Right ventricle myocardium superior (tissue), 1 donor: ENCODE data around the gene SEPTIN12. TPM values are rescaled to one million over a fixed set of nuclear protein-coding genes. Genes with fewer than 3 reads are reported as not detected.

Experiments
- ATAC-seq: fragments of 200-7000 bp; cut with Tn5 transposase; one replicate; pipeline ENCODE4 v1.9.1; 2020; ENCODE audit warnings: mild to moderate bottlenecking; ENCODE audit not compliant: poor library complexity
- DNase-seq: peaks from one replicate; pipeline ENCODE4 v3.0.0-alpha.2; 2020
- intact Hi-C: fragments of 100-400 bp; cut with DNase I; formaldehyde crosslinking; loops from one replicate; pipeline ENCODE4 v1.11.2; 2022
- total RNA-seq: library from RNA; stranded (reverse); fragmentation: NEBNext Ultra II Directional; extraction: Animal tissue kit (Norgen Biotek cat#: 25700); gene quantifications from one replicate; pipeline ENCODE4 v1.2.1, GENCODE V29; 2021
- donor health status: DM: no; HTN: yes; CAD: no; lungs with severe emphysema.

Gene SEPTIN12
- total RNA-seq, 1 donor from 2014 or later, result not detected

DNA sequence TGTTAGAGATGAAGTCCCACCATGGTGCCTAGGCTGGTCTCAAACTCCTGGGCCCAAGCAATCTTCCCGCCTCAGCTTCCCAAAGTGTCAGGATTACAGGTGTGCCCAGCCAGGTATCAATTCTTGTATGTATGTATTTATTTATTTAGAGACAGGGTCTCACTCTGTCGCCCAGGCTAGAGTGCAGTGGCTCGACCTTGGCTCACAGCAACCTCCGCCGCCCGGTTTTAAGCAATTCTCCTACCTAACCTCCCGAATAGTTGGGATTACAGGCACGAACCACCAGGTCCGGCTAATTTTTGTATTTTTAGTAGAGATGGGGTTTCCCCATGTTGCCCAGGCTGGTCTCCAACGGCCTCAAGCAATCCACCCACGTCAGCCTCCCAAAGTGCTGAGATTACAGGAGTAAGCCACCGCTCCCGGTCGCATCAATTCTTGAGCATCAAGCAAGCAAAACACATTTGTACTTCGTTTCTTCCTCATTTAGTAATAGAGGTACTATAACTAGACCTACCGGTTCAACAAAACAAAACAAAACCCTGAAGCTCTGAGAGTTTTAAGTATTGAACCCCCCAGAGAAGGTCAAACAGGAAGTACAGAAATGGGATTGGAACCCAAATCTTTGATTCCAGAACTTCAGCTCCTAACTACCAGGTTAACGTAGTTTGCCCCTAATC, 20.1 kb downstream of the SEPTIN12 start:
- intact Hi-C loops, result no loop called here
- no peak for DNase-seq
- no peak for ATAC-seq

DNA sequence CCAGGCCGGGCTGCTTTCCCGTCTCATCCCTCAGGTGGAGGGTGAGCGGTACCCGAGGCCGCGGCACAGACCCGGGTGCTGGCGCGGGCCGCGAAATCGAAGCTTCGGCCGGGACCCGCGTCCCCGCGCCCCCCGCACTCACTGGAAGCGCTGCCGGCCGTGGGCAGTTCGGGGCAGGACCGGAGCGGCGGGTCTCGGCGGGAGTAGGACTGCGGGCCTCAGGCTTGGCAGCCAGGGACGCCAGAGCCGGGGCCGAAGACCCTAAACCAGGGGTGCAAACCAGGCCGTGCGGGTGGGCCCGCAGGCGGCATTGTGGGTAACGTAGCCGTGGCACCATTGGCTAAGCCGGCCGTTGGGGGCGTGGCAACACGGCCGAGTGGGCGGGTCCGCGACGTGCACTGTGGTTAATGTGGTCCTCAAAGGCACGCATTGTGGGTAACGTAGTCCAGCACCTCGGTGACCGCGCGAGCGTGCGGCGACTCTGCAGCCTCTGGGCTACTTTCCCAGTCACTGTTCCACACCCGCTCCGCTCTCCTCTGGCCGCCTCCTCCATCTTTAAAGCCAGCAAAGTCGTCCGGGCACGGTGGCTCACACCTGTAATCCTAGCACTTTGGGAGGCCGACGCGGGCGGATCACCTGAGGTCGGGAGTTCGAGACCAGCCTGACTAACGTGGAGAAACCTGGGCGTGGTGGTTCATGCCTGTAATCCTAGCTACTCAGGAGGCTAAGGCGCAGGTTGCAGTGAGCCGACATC, 21.1 kb downstream of the SEPTIN12 start, which contains the start of gene ZNF500:
TSS of gene ZNF500 (minus strand) at position 288 of the 754 bp plus-strand sequence. CDS start 1,184 bp downstream, outside the sequence.
- DNase-seq (peak; percentile 100), ATAC-seq (peak; percentile 96)
- intact Hi-C loops, result no loop called here

DNA sequence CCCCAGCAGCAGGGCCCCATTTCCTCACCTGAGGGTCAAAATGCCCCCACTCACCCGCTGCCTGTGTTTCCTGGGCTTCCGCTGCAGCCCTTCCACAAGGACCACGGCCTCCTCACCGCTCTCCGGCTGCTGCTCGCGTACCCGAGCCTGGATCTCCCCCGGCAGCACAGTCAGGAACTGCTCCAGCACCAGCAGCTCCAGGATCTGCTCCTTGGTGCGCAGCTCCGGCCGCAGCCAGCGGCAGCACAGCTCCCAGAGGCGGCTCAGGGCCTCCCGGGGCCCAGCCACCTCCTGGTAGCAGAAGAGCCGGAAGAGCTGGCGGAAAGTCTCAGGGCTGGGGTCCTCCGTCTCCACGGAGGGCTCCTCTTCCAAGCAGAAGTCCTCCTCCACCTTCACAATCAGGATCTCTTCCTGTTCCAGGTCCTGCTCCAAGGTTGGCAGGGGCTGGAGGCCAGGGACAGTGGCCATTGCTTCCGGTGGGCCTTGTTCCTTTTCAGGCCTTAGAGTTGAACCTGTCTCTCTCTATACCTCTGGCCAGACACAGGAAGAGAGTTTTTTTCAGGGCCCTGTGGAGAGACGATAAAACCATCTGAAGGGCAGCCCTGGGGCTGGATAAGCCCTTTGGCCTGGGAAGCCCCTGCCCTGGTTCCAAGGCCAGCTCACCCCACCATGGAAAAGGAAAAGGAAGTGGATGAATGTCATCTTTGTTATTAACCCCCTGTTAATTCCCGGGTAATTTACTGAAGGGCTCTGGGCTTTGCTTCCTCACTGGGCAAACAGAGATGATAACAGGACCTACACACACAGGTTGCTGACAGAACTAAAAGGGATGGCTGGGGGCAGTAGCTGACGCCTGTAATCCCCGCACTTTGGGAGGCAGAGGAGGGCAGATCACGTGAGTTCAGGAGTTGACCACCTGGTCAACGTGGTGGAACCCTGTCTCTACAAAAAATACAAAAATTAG, 22.4 kb downstream of the SEPTIN12 start:
- ATAC-seq, result no peak
- no peak for DNase-seq
- intact Hi-C loops, result no loop called here

DNA sequence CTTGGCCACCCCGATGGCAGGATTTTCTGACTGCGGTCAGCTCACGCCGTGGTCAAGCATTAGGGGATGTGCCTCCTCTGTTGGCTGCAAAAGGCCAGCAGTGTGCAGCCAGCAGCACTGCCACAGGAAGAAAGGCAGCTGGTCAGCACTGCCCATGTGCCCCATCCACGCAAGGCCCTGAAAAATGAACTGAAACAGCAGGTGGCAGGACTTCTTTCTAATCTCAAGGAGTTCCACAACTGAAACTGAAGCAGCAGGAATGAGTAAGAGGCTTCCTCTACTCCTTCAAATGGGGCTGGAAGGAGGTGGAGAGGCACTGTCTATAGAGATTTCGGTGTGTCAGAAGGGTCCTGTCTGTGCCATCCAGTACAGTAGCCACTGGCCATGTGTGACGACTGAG, 24.4 kb downstream of the SEPTIN12 start:
- intact Hi-C loops, result no loop called here
- no peak for ATAC-seq

DNA sequence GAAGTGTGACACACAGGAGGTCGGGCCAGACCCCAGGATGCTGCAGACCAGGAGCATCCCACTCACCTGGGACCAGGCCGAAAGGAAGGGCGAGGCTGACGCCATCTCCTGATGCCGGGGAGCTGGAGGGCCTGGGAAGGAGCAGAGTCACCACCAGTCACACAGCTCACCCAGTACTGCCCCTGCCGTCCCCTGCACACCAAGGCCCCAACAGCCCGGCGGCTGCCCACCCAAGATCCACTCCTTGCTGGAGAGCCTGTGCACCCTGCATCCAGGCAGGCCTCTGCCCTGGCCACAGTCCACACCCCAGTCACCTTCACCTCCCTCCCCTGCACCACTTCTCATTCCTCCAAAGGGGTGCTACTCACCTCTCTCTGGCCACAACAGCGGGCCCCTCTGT, 25.9 kb downstream of the SEPTIN12 start:
- ATAC-seq (no peak), DNase-seq (no peak)
- intact Hi-C loops, result no loop called here

More for the DNA sequence above, 24.4 kb downstream of the SEPTIN12 start:
- DNase-seq, result no peak

DNA sequence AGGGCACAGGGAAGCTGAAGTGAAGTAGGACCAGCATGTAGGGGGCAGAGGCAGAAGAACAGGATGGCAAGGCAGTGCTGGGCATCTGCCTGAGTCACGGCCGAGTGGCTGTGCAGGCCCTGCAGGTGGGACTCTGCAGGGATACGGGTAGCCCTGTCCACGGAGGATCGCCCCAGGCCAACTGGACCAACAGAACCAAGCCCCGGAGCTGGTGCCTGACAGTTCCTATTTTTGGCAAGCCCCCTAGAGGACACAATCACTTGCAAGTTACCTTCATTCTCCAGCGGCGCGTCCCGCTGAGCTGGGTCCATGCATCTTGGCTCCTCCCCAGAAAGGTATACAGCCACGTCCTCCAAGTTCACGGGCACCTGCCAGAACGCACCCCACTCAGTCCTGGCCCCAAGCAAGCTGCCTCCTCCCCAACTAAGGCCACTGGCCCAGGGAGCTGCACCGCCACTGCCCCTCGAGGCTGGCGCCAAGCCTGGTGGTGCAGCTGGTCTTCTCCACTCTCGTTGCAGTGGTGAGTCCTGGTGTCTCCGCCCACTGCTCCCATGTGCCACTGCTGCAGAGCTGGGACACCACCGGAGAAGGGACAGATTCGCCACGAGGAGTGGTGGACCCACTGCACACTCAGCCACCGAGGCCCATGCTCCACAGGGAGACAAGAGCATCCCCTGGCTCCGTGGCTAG, 27.8 kb downstream of the SEPTIN12 start:
- DNase-seq (no peak), ATAC-seq (no peak)
- intact Hi-C loops, result no loop called here

DNA sequence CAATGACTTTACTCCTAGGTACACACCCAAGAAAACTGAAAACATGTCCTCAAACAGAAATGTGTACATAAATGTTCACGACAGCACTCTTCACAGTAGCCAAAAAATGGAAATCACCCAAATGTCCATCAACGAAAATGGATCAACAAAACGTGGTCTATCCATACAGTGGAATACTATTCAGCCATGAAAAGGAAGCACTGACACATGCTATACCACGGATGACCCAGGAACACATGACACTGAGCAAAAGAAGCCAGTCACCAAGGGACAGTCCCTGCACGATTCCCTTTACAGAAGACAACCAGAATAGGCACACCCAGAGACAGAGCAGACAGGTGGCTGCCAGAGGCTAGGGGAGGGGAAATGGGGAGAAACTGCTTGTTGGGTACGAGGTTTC, 32.5 kb downstream of the SEPTIN12 start:
- ATAC-seq (no peak), DNase-seq (no peak)
- intact Hi-C loops, result no loop called here

DNA sequence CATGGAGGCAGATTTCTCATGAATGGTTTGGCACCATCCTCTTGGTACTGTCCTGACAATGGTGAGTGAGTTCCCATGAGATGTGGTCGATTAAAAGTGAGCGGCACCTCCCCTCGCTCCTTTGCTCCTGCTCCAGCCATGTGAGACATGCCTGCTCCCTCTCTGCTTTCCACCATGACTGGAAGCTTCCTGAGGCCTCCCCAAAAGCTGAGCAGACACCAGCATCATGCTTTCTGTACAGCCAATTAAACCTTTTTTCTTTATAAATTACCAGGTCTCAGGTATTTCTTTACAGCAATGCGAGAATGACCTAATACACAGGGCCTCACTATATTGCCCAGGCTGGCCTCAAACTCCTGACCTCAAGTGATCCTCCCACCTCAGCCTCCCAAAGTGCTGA, 33.3 kb downstream of the SEPTIN12 start:
- intact Hi-C loops, result no loop called here
- ATAC-seq, result no peak
- no peak for DNase-seq

DNA sequence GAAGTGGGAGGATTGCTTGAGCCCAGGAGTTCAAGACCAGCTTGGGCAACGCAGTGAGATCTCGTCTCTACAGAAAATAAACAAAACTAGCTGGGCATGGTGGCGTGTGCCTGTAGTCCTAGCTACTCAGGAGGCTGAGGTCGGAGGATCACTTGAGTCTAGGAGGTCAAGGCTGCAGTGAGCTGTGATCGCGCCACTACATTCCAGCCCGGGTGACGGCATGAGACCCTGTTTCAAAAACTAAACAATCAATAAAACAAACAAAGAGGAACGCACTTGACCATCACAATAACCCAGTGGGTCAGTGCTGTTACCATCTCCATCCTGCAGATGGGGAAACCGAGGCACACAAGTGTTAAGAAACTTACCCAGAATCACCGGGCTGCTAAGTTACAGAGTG, 34.9 kb downstream of the SEPTIN12 start:
- ATAC-seq, result no peak
- no peak for DNase-seq
- intact Hi-C loops, result no loop called here

DNA sequence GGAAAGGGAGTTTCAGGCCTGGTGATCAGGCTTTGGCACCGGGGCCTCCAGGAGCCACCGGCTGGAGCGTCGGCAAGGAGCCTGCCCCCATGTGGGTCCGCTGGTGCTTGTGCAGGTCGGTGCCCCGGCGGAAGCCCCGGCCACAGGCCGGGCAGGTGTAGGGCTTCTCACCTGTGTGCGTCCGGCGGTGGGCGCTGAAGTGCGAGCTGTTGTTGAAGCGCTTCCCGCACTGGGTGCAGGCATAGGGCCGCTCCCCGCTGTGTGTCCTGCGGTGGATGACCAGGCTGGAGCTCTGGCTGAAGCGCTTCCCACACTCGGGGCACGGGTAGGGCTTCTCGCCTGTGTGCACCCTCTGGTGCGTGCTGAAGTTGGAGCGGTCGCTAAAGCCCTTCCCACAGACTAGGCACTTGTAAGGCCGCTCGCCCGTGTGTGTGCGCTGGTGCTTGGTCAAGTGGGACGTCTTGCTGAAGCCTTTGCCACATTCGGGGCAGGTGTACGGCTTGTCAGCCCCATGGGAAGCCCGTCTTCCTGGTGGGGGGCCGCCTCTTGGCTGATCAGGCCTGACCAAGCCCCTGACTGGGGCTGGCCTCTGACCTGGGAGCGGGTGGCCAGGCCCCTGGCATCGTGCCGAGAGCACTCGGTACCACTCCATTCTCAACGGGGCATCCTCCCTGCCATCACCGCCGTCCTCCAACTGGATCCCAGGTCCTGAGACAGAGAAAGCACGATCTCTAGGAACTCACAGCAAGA, 35.6 kb downstream of the SEPTIN12 start:
- ATAC-seq (no peak), DNase-seq (no peak)
- intact Hi-C loops, result no loop called here

DNA sequence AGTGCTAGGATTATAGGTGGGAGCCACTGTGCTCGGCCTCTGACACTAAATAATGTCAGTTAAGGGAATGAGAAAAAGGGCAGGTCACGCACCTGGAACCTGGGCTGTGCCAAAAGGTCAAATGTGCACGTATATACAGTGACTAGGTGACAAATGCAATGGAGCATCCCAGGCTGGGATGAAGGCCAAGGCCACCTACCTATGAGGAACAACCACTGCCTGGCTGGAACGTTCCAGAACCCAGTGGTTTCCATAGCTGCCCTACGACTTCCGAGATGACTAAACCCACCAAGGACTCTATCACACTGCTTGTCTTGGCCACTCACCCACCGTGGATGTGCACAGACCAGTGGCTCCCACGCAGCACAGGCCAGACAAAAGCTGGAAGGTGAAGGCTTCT, 37.2 kb downstream of the SEPTIN12 start:
- ATAC-seq (no peak), DNase-seq (no peak)
- intact Hi-C loops, result no loop called here

DNA sequence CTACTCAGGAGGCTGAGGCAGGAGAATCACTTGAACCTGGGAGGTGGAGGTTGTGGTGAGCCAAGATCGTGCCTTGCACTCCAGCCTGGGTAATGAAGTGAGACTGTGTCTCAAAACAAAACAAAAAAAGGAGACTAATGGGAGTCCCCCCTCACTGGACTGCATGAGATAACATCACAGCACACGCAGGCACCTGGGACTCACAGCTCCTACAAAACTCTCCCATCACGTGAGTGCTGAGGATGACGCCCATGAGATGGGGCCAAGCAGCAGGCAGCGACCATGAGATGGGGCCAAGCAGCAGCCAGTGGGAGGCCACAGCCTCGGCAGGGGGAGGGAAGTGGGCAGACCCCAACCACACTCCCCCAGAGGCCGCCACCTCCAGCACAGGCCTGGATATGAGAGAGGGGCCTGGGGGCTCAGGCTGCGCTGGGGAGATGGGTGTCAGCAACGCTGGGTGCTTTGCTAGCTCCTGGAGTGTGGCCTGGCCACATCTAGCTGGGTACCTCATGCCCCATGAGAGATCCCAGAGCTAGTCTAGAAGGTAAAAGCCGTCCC, 38.4 kb downstream of the SEPTIN12 start:
- DNase-seq, result no peak
- ATAC-seq, result no peak
- intact Hi-C loops, result no loop called here

DNA sequence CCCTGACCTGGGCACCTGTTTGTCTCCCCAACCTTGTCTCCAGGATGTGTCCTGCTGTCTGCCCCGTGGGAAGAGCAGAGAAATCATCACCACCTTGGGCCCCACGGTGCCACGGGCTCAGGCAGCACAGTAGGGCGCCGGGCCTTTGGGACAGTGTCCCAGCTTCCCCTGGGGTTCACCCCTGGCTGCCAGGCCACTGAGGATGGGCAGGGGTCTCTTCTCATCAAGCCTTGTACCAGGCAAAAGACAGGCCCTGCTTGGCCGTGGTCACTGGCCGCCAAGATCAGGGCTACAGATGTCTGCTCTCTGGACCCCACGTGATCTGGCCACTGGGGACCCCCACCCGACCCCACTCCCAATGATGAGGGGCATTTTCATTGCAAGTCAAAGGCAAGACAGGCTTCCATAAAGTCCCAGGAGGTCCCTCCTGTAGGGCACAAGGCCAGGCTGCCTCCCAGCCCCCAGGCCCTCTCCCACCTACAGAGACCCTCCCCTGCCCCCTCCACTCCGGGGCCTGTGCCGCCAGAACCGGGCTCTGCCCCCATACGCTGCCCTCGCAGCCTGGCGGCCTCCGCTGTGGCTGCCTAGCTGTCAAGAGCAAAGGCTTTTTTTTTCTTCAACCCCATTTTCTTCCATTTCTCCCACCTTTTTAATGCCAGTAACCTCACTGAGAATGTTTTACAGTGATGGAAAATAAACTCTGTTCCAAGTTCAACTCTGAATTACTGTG, 39.3 kb downstream of the SEPTIN12 start:
- intact Hi-C loops, result no loop called here
- no peak for DNase-seq

DNA sequence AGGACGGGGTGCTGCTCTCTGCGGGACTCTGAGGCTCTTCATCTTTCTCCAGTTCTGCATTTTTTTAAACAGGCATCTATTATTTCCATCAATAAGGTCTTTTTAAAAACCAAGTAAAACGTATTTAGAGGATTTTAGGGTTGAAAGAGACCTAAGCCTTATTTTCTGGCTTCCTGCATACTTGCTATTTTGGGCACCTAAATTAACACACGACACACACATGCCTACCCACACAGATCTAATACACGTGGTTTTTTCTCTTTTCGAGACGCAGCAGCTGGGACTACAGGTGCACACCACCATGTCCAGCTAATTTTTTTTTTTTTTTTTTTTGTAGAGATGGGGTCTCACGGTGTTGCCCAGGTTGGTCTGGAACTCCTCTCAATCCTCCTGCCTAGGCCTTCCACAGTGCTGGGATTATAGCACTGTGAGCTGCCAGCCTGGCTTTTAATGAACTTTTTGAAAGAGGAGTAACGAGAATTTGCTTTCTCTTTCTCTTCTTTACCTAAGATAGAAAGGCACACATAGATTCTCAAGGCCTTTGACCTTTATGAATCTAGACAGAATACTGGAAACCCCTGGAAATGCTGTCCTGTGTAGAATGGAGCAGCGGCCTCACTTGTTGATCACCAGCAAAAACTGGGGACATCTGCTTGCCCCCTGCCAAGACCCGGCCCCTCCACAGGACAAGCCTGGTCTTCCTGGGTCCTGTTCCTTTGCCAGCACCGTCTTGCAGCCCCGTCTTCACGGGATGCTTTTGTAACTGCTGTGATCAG, 40.1 kb downstream of the SEPTIN12 start:
- intact Hi-C loops, result no loop called here
- ATAC-seq, result no peak
- DNase-seq, result no peak

More for the DNA sequence above, 39.3 kb downstream of the SEPTIN12 start:
- no peak for ATAC-seq

DNA sequence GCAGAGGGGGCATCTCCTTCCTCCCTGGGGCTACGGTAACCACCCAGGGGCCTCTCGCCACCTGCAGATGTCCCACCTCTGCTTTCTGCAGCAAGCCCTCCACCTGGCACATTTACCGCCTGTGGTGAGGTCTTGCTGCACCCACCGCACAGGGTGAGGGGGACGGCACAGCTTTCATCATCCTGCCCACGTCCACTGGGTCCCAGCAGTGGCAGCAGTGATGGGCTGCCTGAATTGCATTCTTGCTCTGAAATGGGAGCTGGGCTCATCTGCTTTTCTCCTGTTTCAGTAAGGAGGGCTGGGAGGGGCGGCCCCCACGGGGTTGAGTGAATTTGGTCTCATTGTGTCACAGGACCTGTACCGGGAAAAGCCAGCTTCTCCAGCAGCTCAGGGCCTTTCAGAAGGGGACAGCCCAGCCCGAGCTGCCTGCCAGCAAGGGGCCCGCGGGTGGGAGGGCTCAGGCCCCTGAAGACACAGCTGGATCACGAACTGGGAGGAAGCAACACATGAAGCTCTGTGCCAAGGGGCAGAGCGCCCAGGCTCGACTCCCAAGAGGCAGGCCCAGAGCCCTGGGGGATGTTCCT, 41.1 kb downstream of the SEPTIN12 start:
- peak; percentile 11 for ATAC-seq
- intact Hi-C loops, result no loop called here

DNA sequence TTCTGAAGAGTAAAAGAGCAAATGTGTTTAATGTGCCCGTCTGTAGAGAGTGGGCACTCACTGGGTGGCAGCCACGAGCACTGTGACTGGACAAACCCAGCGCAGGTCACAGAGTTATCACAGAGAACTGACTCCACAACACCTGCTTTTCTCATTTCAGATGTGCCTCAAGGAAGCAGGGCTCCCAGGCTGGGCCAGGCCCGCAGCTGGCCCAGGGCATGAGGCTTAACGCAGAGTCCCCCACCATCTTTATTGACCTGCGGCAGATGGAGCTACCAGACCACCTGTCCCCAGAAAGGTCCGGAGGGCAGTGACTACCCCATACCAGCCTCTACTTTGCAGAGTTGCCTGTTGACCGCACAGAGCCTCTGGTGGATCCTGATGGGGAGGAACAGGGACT, 41.9 kb downstream of the SEPTIN12 start:
- DNase-seq (no peak), ATAC-seq (no peak)
- intact Hi-C loops, result no loop called here

More for the DNA sequence above, 41.1 kb downstream of the SEPTIN12 start:
- no peak for DNase-seq
